Stomach smooth muscle (tissue), 2 donors: ENCODE data around the gene TNIK.
A peak's percentile ranks its signal among the peaks of the same experiment; 100 is the strongest.

ENCODE experiments used
- H3K27ac ChIP-seq: one replicate; pipeline ENCODE4 v1.7.0; 2013; ENCODE audit warnings: mild to moderate bottlenecking, low read length, inconsistent platforms
- H3K27me3 ChIP-seq, 2 donors: one replicate each; pipeline ENCODE4 v1.7.0; 2013; ENCODE audit warnings: low read length in 2 of 2; ENCODE audit not compliant: insufficient read depth in 2 of 2, control insufficient read depth in 1 of 2
- H3K36me3 ChIP-seq, 2 donors: one replicate each; pipeline ENCODE4 v1.7.0; 2013; ENCODE audit warnings: low read length in 2 of 2; ENCODE audit not compliant: control insufficient read depth in 2 of 2, insufficient read depth in 2 of 2
- H3K4me1 ChIP-seq: one replicate; pipeline ENCODE4 v1.7.0; 2013; ENCODE audit warnings: low read length; ENCODE audit not compliant: control insufficient read depth, insufficient read depth
- H3K4me3 ChIP-seq, 2 donors: one replicate each; pipeline ENCODE4 v1.7.0; 2013; ENCODE audit warnings: low read length in 2 of 2
- H3K9ac ChIP-seq, 2 donors: one replicate each; pipeline ENCODE4 v1.7.0; 2013; ENCODE audit warnings: low read length in 2 of 2, mild to moderate bottlenecking in 1 of 2
- H3K9me3 ChIP-seq, 2 donors: one replicate each; pipeline ENCODE4 v1.7.0; 2013; ENCODE audit warnings: low read length in 2 of 2; ENCODE audit not compliant: control insufficient read depth in 2 of 2
- donor health status: healthy.
- donor health status: Pancreatic carcinoma.

TNIK gene

GRCh38 chr3:171285287-171285686 is 174.9 kb downstream of the TNIK start:
- no peaks in the 10 kb centered on the region for H3K36me3 ChIP-seq
- H3K27me3 ChIP-seq: no peaks in the 10 kb centered on the region
- H3K27ac ChIP-seq: no peak overlapping the region
- H3K4me3 ChIP-seq: no peak overlapping the region
- peaks cover 26% of the 10 kb centered on the region for H3K4me1 ChIP-seq
- no peaks in the 10 kb centered on the region for H3K9me3 ChIP-seq
- no peak overlapping the region for H3K9ac ChIP-seq

GRCh38 chr3:171284308-171285075 is 175.7 kb downstream of the TNIK start:
- H3K4me1 ChIP-seq: peaks cover 26% of the 10 kb centered on the region

GRCh38 chr3:171283848-171284222 is 176.4 kb downstream of the TNIK start:
- Histone ChIP-seq H3K4me3 (no peak overlapping the region), H3K36me3 (no peaks in the 10 kb centered on the region), H3K4me1 (peaks cover 26% of the 10 kb centered on the region), H3K9me3 (no peaks in the 10 kb centered on the region), H3K27me3 (no peaks in the 10 kb centered on the region), H3K27ac (peak overlapping the region; percentile 42), H3K9ac (no peak overlapping the region)

More at GRCh38 chr3:171284308-171285075, 175.7 kb downstream of the TNIK start:
- Histone ChIP-seq H3K27me3 (no peaks in the 10 kb centered on the region), H3K36me3 (no peaks in the 10 kb centered on the region), H3K27ac (peak overlapping the region; percentile 42), H3K4me3 (no peak overlapping the region), H3K9me3 (no peaks in the 10 kb centered on the region), H3K9ac (no peak overlapping the region)

- H3K9ac ChIP-seq: no peak overlapping the region
- no peak overlapping the region for H3K4me3 ChIP-seq
- H3K9me3 ChIP-seq: no peaks in the 10 kb centered on the region
- H3K27ac ChIP-seq: peak overlapping the region; percentile 42
- H3K27me3 ChIP-seq: no peaks in the 10 kb centered on the region
- H3K4me1 ChIP-seq: peaks cover 26% of the 10 kb centered on the region
- H3K36me3 ChIP-seq: no peaks in the 10 kb centered on the region
Observed at GRCh38 chr3:171283183-171283847, 176.9 kb downstream of the TNIK start.

- H3K9ac ChIP-seq: no peak overlapping the region
- no peaks in the 10 kb centered on the region for H3K36me3 ChIP-seq
- H3K4me1 ChIP-seq: peaks cover 26% of the 10 kb centered on the region
- no peaks in the 10 kb centered on the region for H3K9me3 ChIP-seq
- H3K4me3 ChIP-seq: peak overlapping the region in 1 of 2 donors; percentile 1
- H3K27ac ChIP-seq: no peak overlapping the region
- H3K27me3 ChIP-seq: no peaks in the 10 kb centered on the region
Observed at GRCh38 chr3:171282041-171282440, 178.2 kb downstream of the TNIK start.

- Histone ChIP-seq H3K27me3 (no peaks in the 10 kb centered on the region), H3K36me3 (no peaks in the 10 kb centered on the region), H3K9ac (no peak overlapping the region), H3K9me3 (no peaks in the 10 kb centered on the region), H3K4me1 (peaks cover 26% of the 10 kb centered on the region), H3K27ac (no peak overlapping the region), H3K4me3 (no peak overlapping the region)
Observed at GRCh38 chr3:171281256-171281992, 178.8 kb downstream of the TNIK start.

- peaks cover 22% of the 10 kb centered on the region for H3K4me1 ChIP-seq
- H3K27me3 ChIP-seq: no peaks in the 10 kb centered on the region
- no peak overlapping the region for H3K27ac ChIP-seq
Observed at GRCh38 chr3:171279972-171280371, 180.2 kb downstream of the TNIK start.

GRCh38 chr3:171278299-171278590 is 182.0 kb downstream of the TNIK start:
- no peaks in the 10 kb centered on the region for H3K27me3 ChIP-seq
- no peak overlapping the region for H3K9ac ChIP-seq
- peaks cover 17% of the 10 kb centered on the region for H3K4me1 ChIP-seq
- no peak overlapping the region for H3K4me3 ChIP-seq
- H3K9me3 ChIP-seq: no peaks in the 10 kb centered on the region
- no peaks in the 10 kb centered on the region for H3K36me3 ChIP-seq
- no peak overlapping the region for H3K27ac ChIP-seq

More at GRCh38 chr3:171279972-171280371, 180.2 kb downstream of the TNIK start:
- Histone ChIP-seq H3K4me3 (no peak overlapping the region), H3K9me3 (no peaks in the 10 kb centered on the region), H3K36me3 (no peaks in the 10 kb centered on the region), H3K9ac (no peak overlapping the region)

GRCh38 chr3:171277456-171278298 is 182.5 kb downstream of the TNIK start:
- Histone ChIP-seq H3K36me3 (no peaks in the 10 kb centered on the region), H3K27me3 (no peaks in the 10 kb centered on the region), H3K4me1 (peaks cover 11% of the 10 kb centered on the region), H3K27ac (no peak overlapping the region), H3K9me3 (no peaks in the 10 kb centered on the region), H3K4me3 (no peak overlapping the region), H3K9ac (no peak overlapping the region)

GRCh38 chr3:171276923-171277322 is 183.3 kb downstream of the TNIK start:
- no peak overlapping the region for H3K9ac ChIP-seq
- no peaks in the 10 kb centered on the region for H3K9me3 ChIP-seq
- H3K4me1 ChIP-seq: peaks cover 6% of the 10 kb centered on the region
- no peak overlapping the region for H3K4me3 ChIP-seq
- no peak overlapping the region for H3K27ac ChIP-seq
- no peaks in the 10 kb centered on the region for H3K27me3 ChIP-seq
- no peaks in the 10 kb centered on the region for H3K36me3 ChIP-seq
